ENCODE measurements around the gene NR1H4.
"Not testable (repeated sequence)": the region's sequence is repeated elsewhere in the genome, so short reads cannot be mapped to it uniquely, and the experiment has no call there.

The NR1H4 gene

DNA sequence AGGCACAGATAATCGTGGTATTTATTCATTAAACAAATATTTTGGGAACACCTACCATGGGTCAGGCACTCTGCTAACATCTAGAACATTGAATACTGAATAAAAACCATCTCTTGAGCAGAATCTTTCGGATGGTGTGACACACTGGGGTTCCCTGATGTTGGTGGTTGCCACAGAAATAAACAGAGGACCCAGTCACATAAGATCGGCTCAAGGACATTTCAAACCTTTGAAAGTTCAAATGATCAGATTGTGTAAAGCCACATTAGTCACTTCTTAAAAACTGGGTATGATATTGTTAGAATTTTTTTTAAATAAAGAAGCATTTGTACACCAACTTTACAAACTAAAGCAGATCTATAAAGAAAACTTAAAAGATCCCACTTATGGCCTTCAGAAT is 39.0 kb downstream of the NR1H4 start:
- DNase-seq (ENCODE audit: low read depth in 2 of 3, low spot score in 2 of 3), result no peak

GRCh38 chr12:100515968-100516367 is 42.3 kb downstream of the NR1H4 start:
- no peak for DNase-seq (ENCODE audit: low read depth in 2 of 3, low spot score in 2 of 3)

GRCh38 chr12:100518376-100518775 is 44.7 kb downstream of the NR1H4 start:
- no peak for DNase-seq (ENCODE audit: low read depth in 2 of 3, low spot score in 2 of 3)

- no peak for DNase-seq (ENCODE audit: low read depth in 2 of 3, low spot score in 2 of 3)
These were observed 46.5 kb downstream of the NR1H4 start for GRCh38 chr12:100520048-100520769.

GRCh38 chr12:100521958-100522357 is 48.3 kb downstream of the NR1H4 start:
- no peak for DNase-seq (ENCODE audit: low read depth in 2 of 3, low spot score in 2 of 3)

GRCh38 chr12:100528034-100528433 is 54.4 kb downstream of the NR1H4 start:
- DNase-seq (ENCODE audit: low read depth in 2 of 3, low spot score in 2 of 3), result no peak

DNA sequence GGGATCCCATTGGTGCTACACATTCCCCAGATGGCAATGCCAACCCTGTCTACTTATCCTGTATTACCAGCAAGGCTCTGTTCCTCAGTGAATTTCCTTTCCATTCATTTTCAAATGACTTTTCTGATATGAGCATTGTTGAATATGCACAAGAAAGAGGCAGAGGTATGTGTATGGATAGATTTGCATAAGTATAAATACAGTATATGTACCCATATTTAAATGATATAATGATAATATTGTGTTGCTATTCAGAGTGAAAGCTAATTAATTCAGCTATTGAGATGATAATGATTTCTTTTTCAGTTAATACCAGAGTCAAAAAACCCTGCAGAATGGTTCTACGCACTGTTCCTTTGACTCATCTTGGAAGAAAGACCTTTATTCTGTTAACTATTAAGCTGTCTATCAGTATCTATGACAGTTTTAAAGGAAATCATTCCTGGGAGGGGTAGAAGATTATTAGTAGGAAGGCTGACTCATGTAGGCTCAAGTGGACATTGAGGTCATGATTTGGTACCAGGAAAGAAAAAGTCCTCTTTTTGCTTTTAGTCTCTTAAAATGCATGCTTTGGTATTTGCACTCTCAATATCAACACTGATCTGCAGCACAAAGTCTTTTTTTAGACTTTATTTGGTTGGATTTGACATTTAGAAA is 54.9 kb downstream of the NR1H4 start:
- no peak for DNase-seq (ENCODE audit: low read depth in 2 of 3, low spot score in 2 of 3)

DNA sequence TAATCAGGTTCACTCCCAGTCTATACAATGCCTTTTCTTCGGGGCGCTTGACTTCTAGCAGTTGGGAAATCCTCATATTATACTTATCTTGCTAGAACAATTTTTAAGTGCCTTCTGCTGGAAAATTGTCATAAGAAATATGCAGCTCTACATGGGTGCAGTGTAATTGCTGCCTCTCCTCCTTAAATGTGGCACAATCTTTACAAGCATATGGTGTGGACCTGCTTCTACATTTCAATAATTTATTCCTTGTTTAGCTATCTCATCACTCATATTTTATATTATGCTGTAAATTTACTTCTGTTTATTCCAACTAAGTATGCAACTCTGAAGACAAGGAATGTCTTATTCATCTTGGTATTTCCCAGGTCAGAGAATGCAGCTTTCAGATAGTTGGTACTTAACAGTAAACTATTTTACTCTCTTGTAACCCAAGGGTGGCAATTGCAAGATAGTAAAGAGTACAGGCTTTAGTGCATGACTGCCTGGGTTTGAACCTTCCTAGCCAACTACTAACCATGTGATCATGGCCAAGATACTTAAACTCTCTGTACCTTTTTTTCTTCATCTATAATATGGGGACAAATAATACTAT is 56.2 kb downstream of the NR1H4 start:
- DNase-seq (ENCODE audit: low read depth in 2 of 3, low spot score in 2 of 3), result no peak

- DNase-seq (ENCODE audit: low read depth in 2 of 3, low spot score in 2 of 3), result no peak
These were observed 59.7 kb downstream of the NR1H4 start for GRCh38 chr12:100533376-100533775.

GRCh38 chr12:100534625-100535227 is 61.1 kb downstream of the NR1H4 start:
- DNase-seq (ENCODE audit: low read depth in 2 of 3, low spot score in 2 of 3), result no peak

DNA sequence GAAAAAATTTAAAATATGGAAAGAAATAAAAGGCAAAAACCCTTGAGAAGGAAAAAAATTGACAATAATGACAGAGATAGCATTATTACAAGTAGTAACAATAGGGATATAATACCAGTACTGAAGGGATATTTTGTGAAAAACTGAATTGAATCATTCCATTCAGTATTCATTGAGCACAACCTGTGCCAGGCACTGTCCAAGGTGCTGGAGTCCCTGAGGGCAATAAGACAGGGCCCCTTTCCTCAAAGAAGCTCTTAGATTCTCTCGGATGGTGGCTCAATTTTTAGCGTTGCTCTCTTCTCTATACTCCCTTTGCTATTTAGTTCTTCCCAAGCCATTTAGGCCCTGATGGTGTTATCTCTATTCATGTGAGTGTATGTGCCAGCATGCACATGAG is 65.5 kb downstream of the NR1H4 start:
- DNase-seq (ENCODE audit: low read depth in 2 of 3, low spot score in 2 of 3), result no peak

DNA sequence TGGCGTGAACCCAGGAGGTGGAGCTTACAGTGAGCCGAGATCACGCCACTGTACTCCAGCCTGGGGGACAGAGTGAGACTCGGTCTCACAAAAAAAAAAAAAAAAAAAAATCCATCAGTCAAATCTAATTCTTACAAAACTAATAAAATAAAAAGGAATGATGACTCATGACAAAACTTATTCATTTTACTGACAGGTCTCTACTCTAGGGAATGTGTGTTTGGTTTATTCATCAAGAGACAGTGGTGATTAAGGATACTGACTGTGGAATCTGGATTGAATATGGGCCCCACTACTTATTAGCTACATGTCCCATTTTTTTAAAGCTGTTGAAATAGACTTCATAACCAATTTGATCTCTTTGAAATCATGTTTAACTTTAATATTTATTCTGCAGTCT is 70.5 kb downstream of the NR1H4 start:
- no peak for DNase-seq (ENCODE audit: low read depth in 2 of 3, low spot score in 2 of 3)

DNA sequence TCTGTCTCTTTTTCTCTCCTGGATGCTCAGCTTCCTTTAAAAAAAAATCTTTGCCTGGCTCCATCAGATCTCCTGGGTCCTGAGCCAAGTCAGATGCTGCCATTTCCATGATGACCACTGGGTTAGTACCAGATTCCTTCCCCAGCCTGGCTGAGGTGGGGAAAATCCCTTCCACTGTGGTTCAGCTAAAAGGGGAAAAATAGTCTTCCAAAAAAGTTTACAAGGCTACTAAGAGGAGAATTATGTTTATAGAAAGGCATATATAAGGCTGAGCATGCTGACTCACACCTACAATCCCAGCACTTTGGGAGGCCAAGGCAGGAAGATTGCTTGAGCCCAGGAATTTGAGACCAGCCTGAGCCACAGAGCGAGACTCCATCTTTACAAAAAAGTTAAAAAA is 71.4 kb downstream of the NR1H4 start:
- no peak for DNase-seq (ENCODE audit: low read depth in 2 of 3, low spot score in 2 of 3)

GRCh38 chr12:100553936-100554335 is 80.3 kb downstream of the NR1H4 start:
- DNase-seq (ENCODE audit: low read depth in 2 of 3, low spot score in 2 of 3), result no peak

DNA sequence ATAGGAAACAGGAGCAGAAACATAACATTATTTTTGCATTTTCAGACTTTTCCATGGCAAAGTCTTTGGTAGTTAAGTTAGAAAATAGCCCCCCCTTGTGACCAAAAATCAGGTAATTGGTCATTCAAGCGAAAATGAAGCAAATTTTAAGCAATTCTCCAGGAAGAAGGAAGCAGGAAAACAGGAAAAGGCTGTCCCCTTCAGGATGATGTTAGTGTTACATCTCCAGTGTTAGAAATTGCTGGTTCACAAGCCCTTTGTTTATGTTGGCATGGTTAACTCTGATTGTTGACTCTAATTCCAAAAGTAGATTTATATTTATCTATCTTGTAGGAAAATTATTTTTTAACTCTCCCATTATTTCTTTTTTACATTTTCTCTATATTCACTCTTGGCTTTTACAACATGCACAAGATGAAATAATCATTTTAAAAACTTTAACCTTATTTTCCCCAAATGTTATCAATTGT is 81.0 kb downstream of the NR1H4 start:
- no peak for DNase-seq (ENCODE audit: low read depth in 2 of 3, low spot score in 2 of 3)

GRCh38 chr12:100555722-100556121 is 82.1 kb downstream of the NR1H4 start:
- DNase-seq (ENCODE audit: low read depth in 2 of 3, low spot score in 2 of 3), result no peak

DNA sequence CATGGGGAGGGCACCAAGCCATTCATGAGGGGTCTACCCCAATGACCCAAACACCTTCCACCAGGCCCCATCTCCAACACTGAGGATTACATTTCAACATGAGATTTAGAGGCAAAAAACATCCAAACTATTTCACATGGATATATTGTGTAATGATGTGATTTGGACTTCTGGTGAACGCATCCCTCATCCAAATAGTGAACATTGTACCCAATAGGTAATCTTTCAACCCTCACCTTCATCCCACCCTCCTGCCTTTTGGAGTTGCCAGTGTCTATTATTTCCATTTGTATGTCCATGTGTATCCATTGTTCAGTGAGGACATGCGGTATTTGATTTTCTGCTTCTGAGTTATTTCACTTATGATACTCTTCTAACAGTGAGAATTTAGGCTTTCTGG is 83.7 kb downstream of the NR1H4 start:
- DNase-seq (ENCODE audit: low read depth in 2 of 3, low spot score in 2 of 3), result no peak

DNA sequence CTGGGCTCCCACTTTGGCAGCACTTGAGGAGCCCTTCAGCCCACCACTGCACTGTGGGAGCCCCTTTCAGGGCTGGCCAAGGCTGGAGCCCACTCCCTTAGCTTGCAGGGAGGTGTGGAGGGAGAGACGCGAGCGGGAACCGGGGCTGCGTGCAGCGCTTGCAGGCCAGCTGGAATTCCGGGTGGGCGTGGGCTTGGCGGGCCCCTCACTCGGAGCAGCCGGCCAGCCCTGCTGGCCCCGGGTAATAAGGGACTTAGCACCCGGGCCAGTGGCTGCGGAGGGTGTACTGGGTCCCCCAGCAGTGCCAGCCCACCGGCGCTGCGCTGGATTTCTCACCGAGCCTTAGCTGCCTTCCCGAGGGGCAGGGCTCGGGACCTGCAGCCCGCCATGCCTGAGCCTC is 85.6 kb downstream of the NR1H4 start:
- DNase-seq (ENCODE audit: low read depth in 2 of 3, low spot score in 2 of 3), result not testable (repeated sequence)

DNA sequence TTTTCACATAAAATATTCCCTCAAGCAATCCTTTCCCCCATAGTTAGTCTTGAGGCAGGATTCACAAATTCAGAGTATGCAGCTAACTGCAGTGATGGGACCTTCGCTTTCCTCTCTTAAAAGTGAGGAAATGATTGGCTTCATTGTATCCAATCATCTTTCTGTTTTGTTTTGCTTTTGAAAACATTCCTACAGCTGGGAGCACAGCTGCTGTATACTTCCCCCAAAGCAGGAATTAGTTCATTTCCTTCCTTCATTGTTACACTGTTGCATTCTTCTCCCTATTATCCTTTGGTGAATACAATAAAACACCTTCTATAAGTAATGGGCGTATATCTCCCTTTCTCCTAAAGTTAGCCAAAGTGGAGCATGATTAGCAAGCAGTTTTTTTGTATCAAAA is 90.4 kb downstream of the NR1H4 start:
- DNase-seq (ENCODE audit: low read depth in 2 of 3, low spot score in 2 of 3), result no peak

GRCh38 chr12:100564905-100565467 is 91.3 kb downstream of the NR1H4 start:
- no peak for DNase-seq (ENCODE audit: low read depth in 2 of 3, low spot score in 2 of 3)

GRCh38 chr12:100565987-100566545 is 92.4 kb downstream of the NR1H4 start:
- DNase-seq (ENCODE audit: low read depth in 2 of 3, low spot score in 2 of 3), result no peak

Measured in activated CD8-positive, alpha-beta memory T cell treated with anti-CD3 and anti-CD28 coated beads for 48 hours (primary cell).